Breast epithelium (tissue), 3 donors: ENCODE results near the gene WIPF2.
"Not testable (repeated sequence)": the region's sequence is repeated elsewhere in the genome, so short reads cannot be mapped to it uniquely, and the experiment has no call there.

Experiments used
- POLR2A ChIP-seq: fragments of 450-650 bp; IDR thresholded peaks from one replicate; pipeline ENCODE4 v1.6.1; 2016; ENCODE audit warnings: antibody characterized with exemption, mild to moderate bottlenecking, moderate library complexity
- POLR2AphosphoS5 ChIP-seq, 3 donors: sonication (generic); formaldehyde crosslinking; IDR thresholded peaks; one replicate each; pipeline ENCODE4 v1.6.1; 2017; ENCODE audit warnings: antibody characterized with exemption in 3 of 3
- TF ChIP-seq, protein P1 (sequence below), 3 donors: fragments of 450-650 bp; IDR thresholded peaks; one replicate each; pipeline ENCODE4 v1.5.1; 2016 to 2017; ENCODE audit warnings: antibody characterized with exemption in 3 of 3, mild to moderate bottlenecking in 3 of 3, moderate library complexity in 3 of 3

DNA sequence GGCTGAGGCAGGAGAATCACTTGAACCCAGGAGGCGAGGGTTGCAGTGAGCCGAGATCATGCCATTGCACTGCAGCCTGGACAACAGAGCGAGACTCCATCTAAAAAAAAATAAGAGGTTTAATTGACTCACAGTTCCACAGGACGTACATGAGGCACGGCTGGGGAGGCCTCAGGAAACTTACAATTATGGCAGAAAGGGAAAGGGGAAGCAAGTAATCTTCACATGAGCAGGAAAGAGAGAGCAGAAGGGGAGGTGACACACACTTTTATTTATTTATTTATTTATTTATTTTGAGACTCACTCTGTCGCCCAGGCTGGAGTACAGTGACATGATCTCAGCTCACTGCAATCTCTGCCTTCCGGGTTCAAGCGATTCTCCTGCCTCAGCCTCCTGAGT lies 12.9 kb upstream of the WIPF2 start:
- TF ChIP-seq, protein P1, sequence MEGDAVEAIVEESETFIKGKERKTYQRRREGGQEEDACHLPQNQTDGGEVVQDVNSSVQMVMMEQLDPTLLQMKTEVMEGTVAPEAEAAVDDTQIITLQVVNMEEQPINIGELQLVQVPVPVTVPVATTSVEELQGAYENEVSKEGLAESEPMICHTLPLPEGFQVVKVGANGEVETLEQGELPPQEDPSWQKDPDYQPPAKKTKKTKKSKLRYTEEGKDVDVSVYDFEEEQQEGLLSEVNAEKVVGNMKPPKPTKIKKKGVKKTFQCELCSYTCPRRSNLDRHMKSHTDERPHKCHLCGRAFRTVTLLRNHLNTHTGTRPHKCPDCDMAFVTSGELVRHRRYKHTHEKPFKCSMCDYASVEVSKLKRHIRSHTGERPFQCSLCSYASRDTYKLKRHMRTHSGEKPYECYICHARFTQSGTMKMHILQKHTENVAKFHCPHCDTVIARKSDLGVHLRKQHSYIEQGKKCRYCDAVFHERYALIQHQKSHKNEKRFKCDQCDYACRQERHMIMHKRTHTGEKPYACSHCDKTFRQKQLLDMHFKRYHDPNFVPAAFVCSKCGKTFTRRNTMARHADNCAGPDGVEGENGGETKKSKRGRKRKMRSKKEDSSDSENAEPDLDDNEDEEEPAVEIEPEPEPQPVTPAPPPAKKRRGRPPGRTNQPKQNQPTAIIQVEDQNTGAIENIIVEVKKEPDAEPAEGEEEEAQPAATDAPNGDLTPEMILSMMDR (IDR thresholded peaks at IDR 0.05): not testable (repeated sequence)
- not testable (repeated sequence) for TF ChIP-seq POLR2AphosphoS5 (IDR thresholded peaks at IDR 0.05); POLR2A
